Uterus (tissue), 4 donors: ENCODE data around the gene STK25. TPM values are rescaled to one million over a fixed set of nuclear protein-coding genes. Genes with fewer than 3 reads are reported as not detected.

Source experiments
- DNase-seq, 2 donors: peaks; one replicate each; pipeline ENCODE4 v3.0.0-alpha.2; 2019 to 2020
- H3K27ac ChIP-seq, 2 donors: fragments of 200-600 bp; sonication (generic); 1 replicate in 1 of 2; 2 replicates in 1 of 2; pipeline ENCODE4 v1.5.1; 2016 to 2018
- H3K27me3 ChIP-seq, 2 donors: fragments of 200-600 bp; sonication (generic); one replicate each; pipeline ENCODE4 v1.5.1; 2018 to 2019; ENCODE audit warnings: control low read depth in 1 of 2
- H3K36me3 ChIP-seq, 2 donors: fragments of 200-600 bp; sonication (generic); one replicate each; pipeline ENCODE4 v1.5.1; 2019; ENCODE audit warnings: control low read depth in 1 of 2
- H3K4me1 ChIP-seq, 2 donors: fragments of 200-600 bp; sonication (generic); one replicate each; pipeline ENCODE4 v1.5.1; 2018 to 2019; ENCODE audit warnings: control low read depth in 1 of 2
- H3K4me3 ChIP-seq, 2 donors: fragments of 200-600 bp; sonication (generic); 1 replicate in 1 of 2; 2 replicates in 1 of 2; pipeline ENCODE4 v1.5.1; 2018 to 2019; ENCODE audit warnings: mild to moderate bottlenecking in 1 of 2
- H3K9me3 ChIP-seq, 2 donors: fragments of 200-600 bp; sonication (generic); one replicate each; pipeline ENCODE4 v1.5.1; 2019; ENCODE audit warnings: control low read depth in 1 of 2
- CTCF ChIP-seq, 4 experiments: fragments of 200-600 bp in 2 of 4; fragments of 450-650 bp in 2 of 4; sonication (generic) in 2 of 4; IDR thresholded peaks; one replicate each; pipeline ENCODE4 v1.5.1; 2016 to 2019; ENCODE audit warnings: antibody characterized with exemption in 4 of 4, mild to moderate bottlenecking in 2 of 4, moderate library complexity in 1 of 4
- POLR2A ChIP-seq, 2 donors: fragments of 450-650 bp; IDR thresholded peaks; one replicate each; pipeline ENCODE4 v1.6.1; 2016; ENCODE audit warnings: antibody characterized with exemption in 2 of 2, mild to moderate bottlenecking in 1 of 2, moderate library complexity in 1 of 2
- intact Hi-C: fragments of 100-400 bp; cut with DNase I; formaldehyde crosslinking; loops from one replicate; pipeline ENCODE4 v1.15.1; 2023; ENCODE audit warnings: low total_unique reads
- total RNA-seq, 4 donors: library from RNA; depleted of rRNA in 3 of 4; stranded (reverse); fragments of >200 nt in 3 of 4; gene quantifications; one replicate each; pipeline versions ENCODE4 v1.1.0 to v1.2.4, GENCODE V29; 2014 to 2023
- donor health status: DM: yes; HTN: yes; CAD: no.

Gene STK25
- total RNA-seq, 4 donors from 2014 or later: 77.6 to 191 (median 165) TPM

GRCh38 chr2:241516520-241516965, 8.2 kb upstream of the STK25 start:
- no peak for TF ChIP-seq POLR2A (IDR thresholded peaks at IDR 0.05)
- TF ChIP-seq CTCF (IDR thresholded peaks at IDR 0.05): no peak
- Histone ChIP-seq H3K9me3 (no peaks in the 10 kb centered on the region), H3K4me1 (no peaks in the 10 kb centered on the region), H3K36me3 (no peaks in the 10 kb centered on the region), H3K4me3 (no peak overlapping the region), H3K27me3 (no peaks in the 10 kb centered on the region), H3K27ac (no peak overlapping the region)
- DNase-seq: no peak
- intact Hi-C loops: no loop called here

GRCh38 chr2:241514986-241515737, 6.8 kb upstream of the STK25 start:
- Histone ChIP-seq H3K27me3 (no peaks in the 10 kb centered on the region), H3K36me3 (no peaks in the 10 kb centered on the region), H3K4me3 (no peak overlapping the region), H3K4me1 (no peaks in the 10 kb centered on the region), H3K27ac (no peak overlapping the region), H3K9me3 (no peaks in the 10 kb centered on the region)
- DNase-seq: no peak
- TF ChIP-seq POLR2A (IDR thresholded peaks at IDR 0.05): no peak
- no peak for TF ChIP-seq CTCF (IDR thresholded peaks at IDR 0.05)
- intact Hi-C loops: no loop called here

- DNase-seq: no peak
- TF ChIP-seq POLR2A (IDR thresholded peaks at IDR 0.05) (no peak), CTCF (IDR thresholded peaks at IDR 0.05) (no peak)
- no peaks in the 10 kb centered on the region for H3K9me3 ChIP-seq
- intact Hi-C loops: no loop called here
- H3K4me1 ChIP-seq: no peaks in the 10 kb centered on the region
- H3K27me3 ChIP-seq: no peaks in the 10 kb centered on the region
- H3K36me3 ChIP-seq: no peaks in the 10 kb centered on the region
- no peak overlapping the region for H3K27ac ChIP-seq
- H3K4me3 ChIP-seq: no peak overlapping the region
These were observed 6.2 kb upstream of the STK25 start for GRCh38 chr2:241514553-241514952.

GRCh38 chr2:241511091-241511741, 2.8 kb upstream of the STK25 start:
- H3K27me3 ChIP-seq: no peaks in the 10 kb centered on the region
- TF ChIP-seq CTCF (IDR thresholded peaks at IDR 0.05) (no peak), POLR2A (IDR thresholded peaks at IDR 0.05) (no peak)
- H3K4me3 ChIP-seq: no peak overlapping the region
- H3K9me3 ChIP-seq: no peaks in the 10 kb centered on the region
- no peak for DNase-seq
- intact Hi-C loops: no loop called here
- H3K36me3 ChIP-seq: no peaks in the 10 kb centered on the region
- no peak overlapping the region for H3K27ac ChIP-seq
- H3K4me1 ChIP-seq: no peaks in the 10 kb centered on the region

GRCh38 chr2:241509155-241509784, 886 bp upstream of the STK25 start:
- Histone ChIP-seq H3K9me3 (no peaks in the 10 kb centered on the region), H3K4me1 (no peaks in the 10 kb centered on the region), H3K27ac (peak overlapping the region; percentile 83 to 92), H3K36me3 (no peaks in the 10 kb centered on the region), H3K27me3 (no peaks in the 10 kb centered on the region), H3K4me3 (peak overlapping the region; percentile 72 to 98)
- no peak for DNase-seq
- intact Hi-C loops: no loop called here
- no peak for TF ChIP-seq CTCF (IDR thresholded peaks at IDR 0.05)
